GM23338 (cell line): ENCODE data around the gene ILK. TPM values are rescaled to one million over a fixed set of nuclear protein-coding genes. Genes with fewer than 3 reads are reported as not detected.

ENCODE experiments used
- ATAC-seq: fragments of 200-7000 bp; cut with Tn5 transposase; 3 replicates; pipeline ENCODE4 v1.9.1; 2020
- DNase-seq: peaks from one replicate; pipeline ENCODE4 v3.0.0-alpha.2; 2015; ENCODE audit warnings: low spot score
- H2AFZ ChIP-seq: fragments of 200-600 bp; sonication (generic); 2 replicates; pipeline ENCODE4 v1.8.0; 2016; ENCODE audit warnings: antibody characterized with exemption, mild to moderate bottlenecking, moderate library complexity
- H3F3A ChIP-seq: fragments of 200-600 bp; sonication (generic); replicated peaks from 2 replicates; pipeline ENCODE4 v1.8.0; 2017; ENCODE audit warnings: antibody characterized with exemption, mixed run types, low read depth
- H3K27ac ChIP-seq: fragments of 200-600 bp; sonication (generic); 2 replicates; pipeline ENCODE4 v1.6.1; 2016; ENCODE audit warnings: low read depth
- H3K27me3 ChIP-seq: fragments of 200-600 bp; sonication (generic); 2 replicates; pipeline ENCODE4 v1.8.0; 2016; ENCODE audit warnings: mild to moderate bottlenecking, mixed run types, moderate library complexity; ENCODE audit not compliant: insufficient read depth
- H3K36me3 ChIP-seq: fragments of 200-600 bp; sonication (generic); 2 replicates; pipeline ENCODE4 v1.8.0; 2016; ENCODE audit warnings: mild to moderate bottlenecking; ENCODE audit not compliant: insufficient read depth
- H3K4me1 ChIP-seq: fragments of 200-600 bp; sonication (generic); 2 replicates; pipeline ENCODE4 v1.8.0; 2016; ENCODE audit warnings: mild to moderate bottlenecking, moderate library complexity; ENCODE audit not compliant: insufficient read depth
- H3K4me2 ChIP-seq: fragments of 200-600 bp; sonication (generic); 2 replicates; pipeline ENCODE4 v1.7.1; 2017; ENCODE audit warnings: mixed run types
- H3K4me3 ChIP-seq: fragments of 200-600 bp; sonication (generic); 2 replicates; pipeline ENCODE4 v1.6.1; 2016; ENCODE audit warnings: mixed run types
- H3K79me2 ChIP-seq: fragments of 200-600 bp; sonication (generic); replicated peaks from 2 replicates; pipeline ENCODE4 v1.8.0; 2017; ENCODE audit warnings: mild to moderate bottlenecking; ENCODE audit not compliant: insufficient read depth
- H3K9me2 ChIP-seq: fragments of 200-600 bp; sonication (generic); 2 replicates; pipeline ENCODE4 v1.8.0; 2017; ENCODE audit not compliant: insufficient read depth
- H4K20me1 ChIP-seq: fragments of 200-600 bp; sonication (generic); replicated peaks from 2 replicates; pipeline ENCODE4 v1.8.0; 2017; ENCODE audit warnings: mild to moderate bottlenecking; ENCODE audit not compliant: insufficient read depth
- H3K27ac Mint-ChIP-seq: 2 replicates; pipeline ENCODE4 v1.8.0; 2020; ENCODE audit warnings: inconsistent platforms, mild to moderate bottlenecking, moderate library complexity, mixed read lengths
- H3K27me3 Mint-ChIP-seq: 3 replicates; pipeline ENCODE4 v1.8.0; 2022; ENCODE audit warnings: low read depth, mild to moderate bottlenecking, moderate library complexity, mixed read lengths, inconsistent platforms; ENCODE audit not compliant: insufficient read depth, poor library complexity
- H3K36me3 Mint-ChIP-seq: 3 replicates; pipeline ENCODE4 v1.8.0; 2021; ENCODE audit warnings: low read depth, mild to moderate bottlenecking, inconsistent platforms, moderate library complexity, mixed read lengths
- H3K4me1 Mint-ChIP-seq: 3 replicates; pipeline ENCODE4 v1.8.0; 2020; ENCODE audit warnings: mild to moderate bottlenecking, inconsistent platforms, mixed read lengths
- H3K4me3 Mint-ChIP-seq: 3 replicates; pipeline ENCODE4 v1.8.0; 2021; ENCODE audit warnings: moderate library complexity, mild to moderate bottlenecking, inconsistent platforms, mixed read lengths
- H3K9me3 Mint-ChIP-seq: 3 replicates; pipeline ENCODE4 v1.8.0; 2020; ENCODE audit warnings: moderate library complexity, mild to moderate bottlenecking, inconsistent platforms, mixed read lengths
- ETS1 ChIP-seq: IDR thresholded peaks from 2 replicates; pipeline ENCODE4 v1.6.1; 2016; ENCODE audit warnings: antibody characterized with exemption
- EZH2phosphoT487 ChIP-seq: fragments of 200-600 bp; sonication (generic); IDR thresholded peaks from one replicate; pipeline ENCODE4 v1.8.1; 2018; ENCODE audit warnings: antibody characterized with exemption; ENCODE audit not compliant: unreplicated experiment
- JUNB ChIP-seq: IDR thresholded peaks from one replicate; pipeline ENCODE4 v1.6.1; 2016; ENCODE audit warnings: antibody characterized with exemption; ENCODE audit not compliant: unreplicated experiment
- POLR2AphosphoS5 ChIP-seq: IDR thresholded peaks from 2 replicates; pipeline ENCODE4 v1.6.1; 2016; ENCODE audit warnings: antibody characterized with exemption, low read depth
- ZNF114 ChIP-seq: fragments of 250-450 bp; sonication (Bioruptor Pico); IDR thresholded peaks from 2 replicates; pipeline ENCODE4 v1.5.0; 2020; ENCODE audit warnings: mild to moderate bottlenecking, moderate library complexity
- ZNF331 ChIP-seq: fragments of 250-450 bp; sonication (Bioruptor Pico); IDR thresholded peaks from 2 replicates; pipeline ENCODE4 v1.5.0; 2020; ENCODE audit warnings: low read depth, mild to moderate bottlenecking, moderate library complexity
- ZNF462 ChIP-seq: fragments of 250-450 bp; sonication (Bioruptor Pico); IDR thresholded peaks from 2 replicates; pipeline ENCODE4 v1.5.0; 2020; ENCODE audit warnings: mild to moderate bottlenecking, moderate library complexity
- polyA plus RNA-seq: library from polyadenylated mRNA; unstranded; fragments of >200 nt; fragmentation: Nextera tagmentation; extraction: Ambion mirVana; gene quantifications from 2 replicates; pipeline ENCODE4 v1.2.1, GENCODE V29; 2016
- total RNA-seq: library from RNA; depleted of rRNA; stranded (reverse); fragments of >200 nt; shearing (Covaris generic); gene quantifications from 2 replicates; pipeline ENCODE4 v1.2.3, GENCODE V29; 2014
- TF ChIP-seq, protein P1 (sequence below), 2 experiments: fragments of 200-600 bp in 1 of 2; sonication (generic) in 1 of 2; conservative IDR thresholded peaks; 2 replicates each; pipeline versions ENCODE4 v1.5.1 to v1.6.1; 2016 to 2017; ENCODE audit warnings: antibody characterized with exemption in 2 of 2, low read depth in 2 of 2, mild to moderate bottlenecking in 2 of 2, moderate library complexity in 1 of 2

The ILK gene
- total and polyA plus RNA-seq, 2 experiments from 2014 or later: 62.6 to 91.0 TPM

DNA sequence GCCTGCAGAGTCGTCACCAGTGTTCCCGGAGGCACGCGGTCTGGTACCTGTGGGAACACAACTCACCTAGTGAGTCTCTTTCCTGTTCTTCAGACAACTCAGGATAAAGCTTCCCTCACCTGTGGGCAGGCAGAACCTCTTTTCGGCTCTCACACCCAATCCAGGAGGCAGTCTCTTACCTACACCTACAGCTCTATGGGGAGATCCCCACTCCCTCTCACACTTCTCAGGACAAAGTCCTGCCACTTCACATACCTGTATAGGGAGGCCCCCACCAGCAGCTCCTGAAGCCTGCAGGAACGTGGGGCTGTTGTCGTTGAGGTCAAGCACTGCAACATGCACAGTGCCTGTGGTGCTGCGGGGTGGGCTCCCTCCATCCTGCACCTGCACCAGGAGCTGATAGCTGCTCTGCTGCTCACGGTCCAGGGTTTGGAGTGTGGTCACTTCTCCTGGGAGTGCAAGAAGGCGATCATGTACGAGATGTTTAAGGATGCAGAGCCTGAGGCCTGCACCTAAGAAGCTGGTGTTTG is 27.9 kb downstream of the ILK start:
- Histone ChIP-seq H3K36me3 (no peaks in the 10 kb centered on the region), H4K20me1 (no peaks in the 10 kb centered on the region), H3K4me3 (no peak overlapping the region), H3K27ac (no peak overlapping the region), H3K4me2 (no peak overlapping the region), H2AFZ (no peak overlapping the region), H3K9me2 (no peaks in the 10 kb centered on the region), H3K27me3 (peaks cover 40% of the 10 kb centered on the region), H3K79me2 (no peaks in the 10 kb centered on the region), H3F3A (no peaks in the 10 kb centered on the region; the same call in 1 of the 2 replicates), H3K4me1 (no peaks in the 10 kb centered on the region; the same call in 1 of the 2 replicates)
- TF ChIP-seq ZNF114 (CRISPR knock-in tag) (no peak), JUNB (no peak), ETS1 (no peak), ZNF331 (CRISPR knock-in tag) (no peak)
- TF ChIP-seq, protein P1, sequence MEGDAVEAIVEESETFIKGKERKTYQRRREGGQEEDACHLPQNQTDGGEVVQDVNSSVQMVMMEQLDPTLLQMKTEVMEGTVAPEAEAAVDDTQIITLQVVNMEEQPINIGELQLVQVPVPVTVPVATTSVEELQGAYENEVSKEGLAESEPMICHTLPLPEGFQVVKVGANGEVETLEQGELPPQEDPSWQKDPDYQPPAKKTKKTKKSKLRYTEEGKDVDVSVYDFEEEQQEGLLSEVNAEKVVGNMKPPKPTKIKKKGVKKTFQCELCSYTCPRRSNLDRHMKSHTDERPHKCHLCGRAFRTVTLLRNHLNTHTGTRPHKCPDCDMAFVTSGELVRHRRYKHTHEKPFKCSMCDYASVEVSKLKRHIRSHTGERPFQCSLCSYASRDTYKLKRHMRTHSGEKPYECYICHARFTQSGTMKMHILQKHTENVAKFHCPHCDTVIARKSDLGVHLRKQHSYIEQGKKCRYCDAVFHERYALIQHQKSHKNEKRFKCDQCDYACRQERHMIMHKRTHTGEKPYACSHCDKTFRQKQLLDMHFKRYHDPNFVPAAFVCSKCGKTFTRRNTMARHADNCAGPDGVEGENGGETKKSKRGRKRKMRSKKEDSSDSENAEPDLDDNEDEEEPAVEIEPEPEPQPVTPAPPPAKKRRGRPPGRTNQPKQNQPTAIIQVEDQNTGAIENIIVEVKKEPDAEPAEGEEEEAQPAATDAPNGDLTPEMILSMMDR (conservative IDR thresholded peaks at IDR 0.05; ENCODE audit: low read depth in 2 of 2): no peak
- H3K27me3 Mint-ChIP-seq: peaks cover 31% of the 10 kb centered on the region
- no peak overlapping the region for H3K27ac Mint-ChIP-seq
- ATAC-seq (no peak), DNase-seq (no peak)
- peaks cover 8% of the 10 kb centered on the region; the same call in 2 of the 3 replicates for H3K36me3 Mint-ChIP-seq
- peak overlapping the region; percentile 38 for H3K4me3 Mint-ChIP-seq
- H3K9me3 Mint-ChIP-seq: no peaks in the 10 kb centered on the region; the same call in 2 of the 3 replicates
- H3K4me1 Mint-ChIP-seq: peaks cover 9% of the 10 kb centered on the region

DNA sequence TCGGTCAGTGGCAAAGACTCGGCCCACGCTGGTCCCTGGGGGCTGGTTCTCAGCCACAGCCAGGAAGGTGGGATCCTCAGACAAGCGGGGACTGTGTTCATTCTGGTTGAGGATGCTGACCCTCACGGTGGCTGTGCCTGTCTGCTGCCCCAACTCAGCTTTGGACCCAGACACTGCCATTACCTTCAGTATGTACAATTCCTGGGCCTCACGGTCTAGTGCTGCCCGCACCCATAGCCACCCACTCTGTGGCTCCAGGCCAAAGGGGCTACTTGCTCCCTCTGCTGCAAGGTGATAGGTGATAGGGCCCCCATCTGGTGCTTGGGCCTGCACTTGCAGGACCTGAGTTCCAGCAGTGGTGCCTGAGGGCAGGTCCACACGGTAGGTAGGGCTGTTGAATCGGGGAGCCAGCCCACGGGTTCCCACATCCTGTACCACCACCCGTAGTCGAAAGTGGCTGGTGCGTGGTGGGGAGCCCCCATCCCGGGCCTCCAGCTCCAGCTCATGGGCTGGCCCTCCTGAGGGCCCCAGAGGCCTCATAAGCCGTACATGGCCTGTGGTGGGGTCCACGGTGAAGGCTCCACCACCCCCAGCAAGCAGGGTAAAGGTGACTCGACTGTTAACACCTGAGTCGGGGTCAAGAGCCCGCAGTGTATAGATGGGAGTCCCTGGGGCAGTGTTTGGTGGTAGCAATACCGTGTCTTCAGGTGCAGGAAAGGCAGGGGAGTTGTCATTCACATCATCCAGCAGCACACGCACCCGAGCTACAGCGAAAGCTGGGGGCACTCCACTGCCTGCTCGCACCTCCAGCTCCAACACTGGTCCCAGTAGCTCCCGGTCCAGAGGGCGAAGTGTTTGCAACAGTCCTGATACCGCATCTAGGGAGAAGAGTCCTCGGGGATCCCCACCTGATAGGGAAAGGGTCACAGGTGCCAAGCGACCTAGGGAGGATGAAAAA is 28.8 kb downstream of the ILK start:
- H3K79me2 ChIP-seq: no peaks in the 10 kb centered on the region
- no peaks in the 10 kb centered on the region; the same call in 1 of the 2 replicates for H3F3A ChIP-seq
- Mint-ChIP-seq H3K27me3 (peaks cover 30% of the 10 kb centered on the region), H3K9me3 (no peaks in the 10 kb centered on the region; the same call in 2 of the 3 replicates), H3K4me3 (no peak overlapping the region), H3K36me3 (peaks cover 5% of the 10 kb centered on the region; the same call in 2 of the 3 replicates), H3K27ac (no peak overlapping the region), H3K4me1 (peaks cover 9% of the 10 kb centered on the region)
- H3K4me2 ChIP-seq: no peak overlapping the region
- H3K4me3 ChIP-seq: no peak overlapping the region
- DNase-seq: no peak
- no peak for ATAC-seq
- H4K20me1 ChIP-seq: no peaks in the 10 kb centered on the region
- H3K9me2 ChIP-seq: no peaks in the 10 kb centered on the region
- H3K27me3 ChIP-seq: peaks cover 40% of the 10 kb centered on the region
- H2AFZ ChIP-seq: no peak overlapping the region
- H3K36me3 ChIP-seq: no peaks in the 10 kb centered on the region
- H3K27ac ChIP-seq: no peak overlapping the region
- no peaks in the 10 kb centered on the region; the same call in 1 of the 2 replicates for H3K4me1 ChIP-seq
- TF ChIP-seq ZNF462: no peak
- TF ChIP-seq ZNF331 (CRISPR knock-in tag): no peak
- TF ChIP-seq ETS1: no peak
- no peak for TF ChIP-seq POLR2AphosphoS5
- TF ChIP-seq JUNB: no peak
- TF ChIP-seq ZNF114 (CRISPR knock-in tag): no peak
- TF ChIP-seq EZH2phosphoT487: no peak
